Fibroblast of gingiva (primary cell): ENCODE results near the gene THRSP.
"Not testable (repeated sequence)": the region's sequence is repeated elsewhere in the genome, so short reads cannot be mapped to it uniquely, and the experiment has no call there.

ENCODE experiments used
- DNase-seq: peaks from one replicate; pipeline ENCODE4 v3.0.0-alpha.2; 2011; ENCODE audit warnings: low read depth

THRSP gene

DNA sequence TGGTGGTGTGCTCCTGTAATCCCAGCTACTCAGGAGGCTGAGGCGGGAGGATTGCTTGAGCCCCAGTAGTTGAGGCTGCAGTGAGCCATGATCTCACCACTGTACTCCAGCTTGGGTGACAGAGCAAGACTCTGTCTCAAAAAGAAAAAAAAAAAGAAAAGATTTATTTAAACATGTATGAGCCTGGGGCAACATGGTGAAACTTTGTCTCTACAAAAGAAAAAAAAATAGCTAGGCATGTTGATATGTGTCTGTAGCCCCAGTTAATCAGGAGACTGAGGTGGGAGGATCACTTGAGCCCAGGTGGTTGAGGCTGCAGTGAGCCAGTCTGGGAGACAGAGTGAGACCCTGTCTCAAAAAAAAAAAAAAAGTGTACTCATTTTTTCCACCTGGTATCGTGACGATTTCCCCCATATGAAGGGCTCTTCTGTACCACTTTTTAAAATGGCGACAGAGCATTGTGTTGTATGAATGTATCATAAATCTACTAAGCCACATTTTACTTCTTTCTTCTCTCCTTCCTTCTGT lies 24.2 kb upstream of the THRSP start:
- no peak for DNase-seq

DNA sequence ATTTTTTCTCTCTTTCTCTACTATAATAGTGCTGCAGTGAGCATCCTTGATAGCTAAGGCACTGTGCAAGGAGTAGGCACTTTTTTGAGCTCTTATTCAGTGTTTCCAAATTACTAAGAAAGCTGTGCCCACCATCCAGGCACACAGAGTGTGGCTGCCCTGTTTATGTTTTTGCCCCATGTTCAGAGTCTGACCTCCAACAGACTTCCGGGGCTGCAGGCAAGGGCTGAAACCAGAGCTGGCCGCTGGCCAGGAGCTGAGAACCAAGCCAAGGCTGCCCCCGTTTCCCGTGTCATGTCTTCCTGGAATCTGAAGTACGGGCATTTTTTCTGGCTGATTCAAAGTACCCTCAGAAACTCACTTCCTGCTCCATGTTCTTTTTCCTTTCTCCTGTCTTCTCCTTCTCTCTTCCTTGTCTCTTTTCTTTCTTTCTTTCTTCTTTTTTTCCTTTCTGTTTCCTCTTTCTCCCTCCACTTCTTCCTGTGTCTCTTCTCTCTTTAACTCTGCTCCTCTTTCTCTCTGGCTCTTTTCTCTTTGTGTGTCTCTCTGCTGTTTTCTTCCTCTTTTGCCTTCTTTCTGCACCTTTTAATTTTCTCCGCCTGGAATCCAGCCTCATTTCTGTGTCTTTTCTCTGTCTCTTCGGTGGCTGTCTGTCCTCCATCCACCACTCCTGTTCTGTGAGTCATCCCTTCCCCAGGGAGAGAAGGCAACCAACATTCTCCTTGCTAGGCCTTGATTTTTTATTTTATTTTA lies 23.6 kb upstream of the THRSP start:
- peak; percentile 80 for DNase-seq

DNA sequence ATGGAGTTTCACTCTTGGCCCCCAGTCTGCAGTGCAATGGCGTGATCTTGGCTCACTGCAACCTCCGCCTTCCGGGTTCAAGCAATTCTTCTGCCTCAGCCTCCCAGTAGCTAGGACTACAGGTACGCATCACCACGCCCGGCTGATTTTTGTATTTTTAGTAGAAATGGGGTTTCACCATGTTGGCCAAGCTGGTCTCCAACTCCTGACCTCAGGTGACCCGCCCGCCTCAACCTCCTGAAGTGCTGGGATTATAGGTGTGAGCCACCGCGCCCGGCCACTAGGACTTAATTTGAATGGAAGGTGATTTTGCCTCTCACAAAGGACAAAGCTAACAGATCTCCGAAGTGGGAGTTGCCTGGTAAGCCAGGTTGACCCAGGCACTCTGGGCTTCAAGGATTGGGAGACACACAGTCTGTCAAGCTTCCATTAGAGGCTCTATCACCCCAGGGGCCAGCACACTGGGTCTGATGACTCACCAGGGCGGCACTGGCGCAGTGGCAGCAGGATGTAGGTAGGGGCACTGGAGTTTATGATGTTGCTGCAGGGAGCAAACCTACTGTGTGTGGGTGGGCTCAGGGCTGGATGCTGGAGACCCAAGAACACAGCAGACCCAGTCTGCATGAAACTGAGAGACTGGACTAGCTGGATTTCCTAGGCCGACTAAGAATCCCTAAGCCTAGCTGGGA lies 22.8 kb upstream of the THRSP start:
- DNase-seq, result no peak

DNA sequence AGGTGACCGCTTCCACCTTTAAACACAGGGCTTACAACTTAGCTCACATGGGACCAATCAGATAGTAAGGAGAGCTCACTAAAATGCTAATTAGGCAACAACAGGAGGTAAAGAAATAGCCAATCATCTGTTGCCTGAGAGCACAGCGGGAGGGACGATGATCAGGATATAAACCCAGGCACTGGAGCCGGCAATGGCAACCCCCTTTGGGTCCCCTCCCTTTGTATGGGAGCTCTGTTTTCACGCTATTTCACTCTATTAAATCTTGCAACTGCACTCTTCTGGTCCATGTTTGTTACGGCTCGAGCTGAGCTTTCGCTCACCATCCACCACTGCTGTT lies 22.3 kb upstream of the THRSP start:
- DNase-seq, result not testable (repeated sequence)

DNA sequence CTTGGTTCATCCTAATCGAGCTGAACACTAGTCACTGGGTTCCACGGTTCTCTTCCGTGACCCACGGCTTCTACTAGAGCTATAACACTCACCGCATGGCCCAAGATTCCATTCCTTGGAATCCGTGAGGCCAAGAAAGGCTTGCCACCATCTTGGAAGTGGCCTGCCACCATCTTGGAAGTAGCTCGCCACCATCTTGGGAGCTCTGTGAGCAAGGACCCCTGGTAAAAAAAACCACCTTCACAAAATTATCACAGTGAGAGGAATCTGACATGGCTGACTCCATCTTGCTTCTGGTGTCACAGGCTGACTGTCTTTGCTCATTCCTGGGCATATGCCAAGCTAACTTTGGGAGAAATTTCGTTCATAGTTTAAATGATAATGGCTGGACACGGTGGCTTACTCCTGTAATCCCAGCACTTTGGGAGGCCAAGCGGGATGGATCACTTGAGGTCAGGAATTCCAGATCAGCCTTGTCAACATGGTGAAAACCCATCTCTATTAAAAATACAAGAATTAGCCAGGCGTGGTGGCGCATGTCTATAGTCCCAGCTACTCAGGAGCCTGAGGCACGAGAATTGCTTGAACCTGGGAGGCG lies 21.7 kb upstream of the THRSP start:
- DNase-seq, result no peak

DNA sequence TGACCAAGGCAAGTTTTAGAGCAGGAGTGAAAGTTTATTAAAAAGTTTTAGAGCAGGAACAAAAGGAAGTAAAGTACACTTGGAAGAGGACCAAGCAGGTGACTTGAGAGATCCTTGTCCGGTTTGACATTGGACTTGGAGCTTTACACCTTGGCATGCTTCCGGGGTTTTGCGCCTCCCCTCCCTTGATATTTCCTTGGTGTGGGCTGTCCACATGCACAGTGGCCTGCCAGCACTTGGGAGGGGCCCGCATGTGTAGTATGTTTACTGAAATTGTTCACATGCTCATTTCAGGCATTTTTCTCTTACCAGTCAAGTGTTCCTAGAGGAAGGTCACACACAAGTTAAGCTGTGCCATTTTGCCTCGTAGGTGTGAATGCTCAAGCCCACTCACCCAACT lies 19.0 kb upstream of the THRSP start:
- no peak for DNase-seq

DNA sequence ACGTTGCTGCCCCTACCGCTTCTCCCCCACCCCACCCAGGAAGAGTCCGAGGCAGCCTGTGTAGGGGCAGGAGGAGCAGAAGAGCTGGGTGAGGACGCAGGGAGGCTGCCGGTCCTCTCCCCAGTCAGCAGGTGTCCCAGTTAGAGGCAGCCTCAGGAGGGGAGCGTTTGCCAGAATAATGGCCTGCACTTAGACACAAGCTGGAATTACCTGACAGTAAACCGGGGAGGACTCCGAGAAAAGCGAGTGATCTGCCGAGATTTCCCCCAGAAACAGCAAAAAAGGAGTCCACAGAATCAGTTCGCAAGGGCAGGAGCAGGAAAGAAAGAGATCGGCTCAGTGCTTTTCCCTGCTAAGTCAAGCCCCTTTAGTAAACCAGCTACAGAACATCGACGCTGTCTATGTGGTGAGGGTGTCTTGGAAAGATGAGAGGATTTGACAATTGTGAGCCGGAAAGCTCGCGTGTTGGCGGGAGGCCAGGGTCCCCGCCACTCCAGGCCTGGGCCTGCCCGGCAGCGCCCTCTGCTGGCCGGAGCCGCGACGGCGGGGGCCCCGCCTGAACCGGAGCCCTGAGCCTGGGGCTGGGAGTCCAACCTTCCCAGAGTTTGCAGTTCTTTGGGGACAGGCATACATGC lies 17.7 kb upstream of the THRSP start:
- peak; percentile 52 for DNase-seq

DNA sequence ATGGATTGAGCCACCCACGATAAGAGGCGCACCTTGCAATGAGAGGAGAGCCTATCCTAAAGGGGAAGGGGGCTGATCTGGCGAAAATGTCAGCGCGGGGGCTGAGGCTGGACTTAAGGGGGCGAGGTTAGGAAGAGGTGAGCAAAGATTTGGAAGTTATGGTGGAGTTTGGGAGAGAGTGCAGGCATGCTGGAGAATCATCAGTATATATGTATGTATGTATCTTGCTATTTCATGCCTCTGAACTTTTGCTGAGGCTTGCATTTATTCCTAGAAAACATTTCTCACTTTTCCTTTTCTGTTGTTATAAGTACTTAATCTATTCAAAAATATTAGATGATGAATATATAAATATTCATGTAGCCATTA lies 17.2 kb upstream of the THRSP start:
- DNase-seq, result no peak

DNA sequence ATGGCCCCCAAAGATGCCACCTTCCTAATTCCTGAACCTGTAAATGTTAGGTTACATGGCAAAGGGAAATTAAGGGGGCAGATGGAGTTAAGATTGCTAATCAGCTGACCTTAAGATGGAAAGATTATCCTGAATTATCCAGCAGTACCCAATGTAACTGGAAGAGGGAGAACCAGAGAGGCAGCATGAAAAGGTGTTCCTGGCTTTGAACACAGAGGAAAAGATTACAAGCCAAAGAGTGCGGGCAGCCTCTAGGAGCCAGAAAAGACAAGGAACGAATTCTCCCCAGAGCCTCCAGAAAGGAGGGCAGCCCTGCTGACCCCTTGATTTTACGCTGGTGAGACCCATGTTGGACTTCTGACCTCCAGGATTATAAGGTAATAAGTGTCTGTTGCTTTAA lies 15.1 kb upstream of the THRSP start:
- no peak for DNase-seq

DNA sequence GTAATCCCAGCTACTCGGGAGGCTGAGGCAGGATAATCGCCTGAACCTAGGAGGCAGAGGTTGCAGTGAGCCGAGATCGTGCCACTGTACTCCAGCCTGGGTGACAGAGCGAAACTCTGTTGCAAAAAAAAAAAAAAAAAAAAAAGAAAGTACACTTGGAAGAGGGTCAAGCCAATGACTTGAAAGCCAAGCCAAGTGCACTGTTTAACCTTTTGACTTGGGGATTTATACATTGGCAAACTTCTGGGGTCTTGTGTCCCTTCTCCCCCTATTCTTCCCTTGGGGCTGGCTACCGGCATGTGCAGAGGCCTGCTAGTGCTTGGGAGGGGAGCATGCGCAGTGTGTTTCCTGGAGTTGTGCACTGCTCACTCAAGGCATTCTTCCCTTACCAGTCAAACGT lies 14.3 kb upstream of the THRSP start:
- DNase-seq, result no peak

DNA sequence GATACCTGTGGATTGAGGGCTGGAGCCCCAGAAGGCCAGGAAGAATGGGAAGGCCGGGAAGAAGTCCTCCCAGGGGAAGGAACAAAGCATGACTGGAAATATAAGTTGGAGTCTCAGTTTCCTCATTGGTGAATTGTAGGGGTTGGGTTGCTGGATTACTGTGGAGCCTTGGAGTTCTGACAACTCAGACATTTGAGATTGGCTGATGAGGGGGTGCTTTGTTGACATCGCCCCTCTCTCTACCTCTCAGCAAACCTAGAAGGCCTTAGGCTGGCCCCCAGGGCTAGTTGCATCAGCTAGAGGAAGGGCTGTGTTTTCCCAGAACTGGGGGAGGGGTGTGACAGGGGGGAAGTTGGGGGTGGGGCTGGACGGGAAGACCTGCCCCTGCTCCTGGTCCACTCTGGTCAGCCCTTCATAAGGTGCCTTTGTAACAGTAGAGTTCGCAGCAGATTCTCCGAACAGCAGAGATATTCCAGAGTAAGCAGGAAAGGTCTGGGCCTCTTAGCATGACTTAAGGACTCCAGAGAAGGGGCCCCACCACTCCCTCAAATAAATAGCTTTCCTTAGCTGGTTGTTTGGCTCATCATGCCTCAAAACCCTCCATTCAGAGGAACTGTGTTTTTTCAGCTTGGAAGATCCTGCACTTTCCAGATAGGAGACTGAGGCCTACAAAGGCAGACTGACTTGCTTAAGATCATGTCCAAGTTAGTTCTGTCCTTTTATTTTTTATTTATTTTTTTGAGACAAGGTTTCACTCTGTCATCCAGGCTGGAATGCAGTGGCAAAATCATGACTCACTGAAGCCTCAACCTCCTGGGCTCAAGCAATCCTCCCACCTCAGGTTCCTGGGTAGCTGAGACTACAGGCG lies 12.5 kb upstream of the THRSP start:
- DNase-seq, result peak; percentile 52

DNA sequence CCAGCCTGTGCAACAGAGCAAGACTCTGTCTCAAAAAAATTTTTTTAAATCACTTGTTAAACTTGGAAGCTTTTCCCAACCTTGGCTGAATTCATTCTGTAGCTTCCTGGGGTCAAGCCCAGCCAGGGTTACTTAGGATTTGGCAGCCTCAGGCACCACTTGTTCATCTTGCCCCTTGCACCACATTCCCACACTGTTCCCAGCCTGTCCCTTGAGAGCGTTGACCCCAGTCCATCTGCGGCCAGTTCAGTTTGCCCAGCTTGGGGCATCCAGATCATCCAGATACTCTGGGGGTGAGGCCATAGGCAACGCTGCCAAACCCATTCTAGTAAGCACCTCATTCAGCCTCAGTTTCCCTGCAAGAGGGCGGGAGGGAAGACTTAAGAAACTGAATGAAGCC lies 8.7 kb upstream of the THRSP start:
- no peak for DNase-seq

DNA sequence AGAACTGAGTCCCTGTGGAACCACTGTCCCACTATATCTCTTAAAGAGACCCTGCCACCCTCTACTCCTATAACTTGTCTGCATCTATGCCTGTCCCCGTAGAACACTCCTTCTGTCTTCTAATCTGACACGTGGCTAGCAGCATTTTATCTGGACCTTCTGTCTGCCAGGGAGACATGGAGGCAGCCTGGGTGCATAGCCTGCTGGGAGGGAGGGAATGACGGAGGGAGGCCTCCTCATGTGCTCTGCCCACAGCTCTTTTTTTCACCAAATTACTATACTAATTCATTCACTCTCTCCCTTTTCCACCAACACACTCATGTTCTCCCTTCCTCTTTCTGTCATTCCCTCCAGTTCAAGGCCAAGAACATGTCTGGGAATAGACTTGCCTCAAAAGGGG lies 7.6 kb upstream of the THRSP start:
- no peak for DNase-seq

DNA sequence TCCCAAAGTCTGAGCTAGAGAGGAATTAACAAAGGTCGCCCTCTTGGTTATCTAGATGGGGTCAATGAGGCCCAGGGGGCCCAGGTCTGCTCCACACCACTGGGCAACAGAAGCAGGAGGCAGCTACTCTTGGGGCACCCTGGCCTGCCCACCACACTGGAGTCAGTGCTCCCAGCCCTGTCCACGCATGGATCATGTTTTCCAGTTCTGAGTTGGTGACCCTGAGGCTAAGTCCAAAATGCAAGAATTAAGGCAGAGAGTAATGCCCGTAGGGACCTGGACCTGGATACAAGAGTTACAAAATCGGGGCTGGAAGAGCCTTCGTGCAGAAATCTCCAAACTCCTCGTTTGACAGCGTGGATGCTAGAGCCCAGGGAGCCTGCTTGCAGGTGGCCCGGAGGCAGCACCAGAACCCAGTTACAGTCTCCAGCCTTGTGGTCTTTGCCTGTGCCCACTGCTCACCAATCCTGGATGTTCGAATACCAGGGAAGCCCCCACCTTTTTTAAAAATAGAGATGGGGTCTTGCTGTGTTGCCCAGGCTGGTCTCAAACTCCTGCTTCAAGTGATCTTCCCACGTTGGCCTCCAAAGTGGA lies 6.1 kb upstream of the THRSP start:
- DNase-seq, result no peak

DNA sequence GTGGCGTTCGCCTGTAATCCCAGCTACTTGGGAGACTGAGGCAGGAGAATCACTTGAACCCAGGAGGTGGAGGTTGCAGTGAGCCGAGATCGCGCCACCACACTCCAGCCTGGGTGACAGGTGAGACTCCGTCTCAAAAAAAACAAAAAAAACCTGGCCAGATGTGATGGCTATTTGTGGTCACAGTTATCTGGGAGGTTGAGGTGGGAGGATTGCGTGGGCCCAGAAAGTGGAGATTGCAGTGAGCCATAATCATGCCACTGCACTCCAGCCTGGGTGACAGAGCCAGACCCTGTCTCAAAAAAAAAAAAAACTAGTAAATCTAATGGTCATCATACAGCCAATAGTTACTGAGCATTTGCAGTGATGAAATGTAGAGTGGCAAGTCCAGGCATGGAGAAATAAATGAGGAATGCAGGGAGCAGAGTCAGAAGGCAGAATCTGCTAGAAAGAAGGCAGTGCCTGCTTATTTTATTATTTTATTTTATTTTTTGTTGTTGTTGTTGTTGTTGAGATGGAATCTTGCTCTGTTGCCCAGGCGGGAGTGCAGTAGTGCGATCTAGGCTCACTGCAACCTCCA lies 3.8 kb upstream of the THRSP start:
- not testable (repeated sequence) for DNase-seq

DNA sequence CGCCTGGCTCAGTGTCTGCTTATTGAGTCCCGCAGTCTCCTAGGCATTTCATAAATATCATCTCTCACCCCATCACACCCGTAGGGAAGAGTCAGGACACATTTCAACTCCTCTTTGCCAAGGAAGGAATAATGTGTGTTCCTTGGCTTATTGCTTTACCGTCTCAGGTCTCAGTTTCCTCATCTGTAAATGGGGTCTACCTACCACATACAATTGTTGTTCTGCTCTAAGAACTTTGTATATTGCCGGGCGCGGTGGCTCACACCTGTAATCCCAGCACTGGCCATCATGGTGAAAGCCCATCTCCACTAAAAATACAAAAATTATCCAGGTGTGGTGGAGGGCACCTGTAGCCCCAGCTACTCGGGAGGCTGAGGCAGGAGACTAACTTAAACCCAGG lies 3.1 kb upstream of the THRSP start:
- no peak for DNase-seq

DNA sequence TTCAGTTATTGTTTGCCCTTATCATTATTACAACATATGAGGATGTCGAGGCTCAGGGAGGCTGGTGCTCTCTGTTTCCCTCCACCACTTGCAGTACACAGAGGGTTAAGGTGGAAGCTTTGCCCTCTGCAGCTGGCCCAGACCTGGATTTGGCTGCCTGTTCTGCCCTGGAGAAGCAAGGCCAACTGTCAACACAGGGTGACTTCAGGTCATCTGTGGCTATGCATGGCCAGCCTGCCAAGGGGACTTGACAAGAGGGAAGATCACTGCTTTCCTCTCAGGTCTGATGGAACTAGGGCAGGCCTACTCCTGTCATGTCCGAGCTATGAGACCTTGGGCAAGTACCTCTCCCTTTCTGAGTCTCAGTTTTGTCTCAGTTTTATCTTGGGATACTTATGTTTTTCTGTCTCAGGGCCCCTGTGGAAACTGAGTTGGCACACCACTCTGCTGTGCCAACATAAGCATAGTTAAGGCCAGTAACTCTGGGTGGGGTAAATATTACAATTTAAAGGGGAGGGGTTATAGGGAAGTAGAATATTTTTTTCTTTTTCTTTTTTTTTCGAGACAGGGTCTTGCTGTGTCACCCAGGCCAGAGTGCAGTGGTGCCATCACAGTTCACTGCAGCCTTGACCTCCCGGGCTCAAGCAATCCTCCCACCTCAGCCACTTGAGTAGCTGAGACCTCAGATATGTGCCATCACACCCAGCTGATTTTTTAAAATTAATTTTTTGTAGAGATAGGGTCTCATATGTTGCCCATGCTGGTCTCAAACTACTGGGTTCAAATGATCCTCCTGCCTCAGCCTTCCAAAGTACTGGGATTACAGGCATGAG lies 2.4 kb upstream of the THRSP start:
- DNase-seq, result peak; percentile 52

DNA sequence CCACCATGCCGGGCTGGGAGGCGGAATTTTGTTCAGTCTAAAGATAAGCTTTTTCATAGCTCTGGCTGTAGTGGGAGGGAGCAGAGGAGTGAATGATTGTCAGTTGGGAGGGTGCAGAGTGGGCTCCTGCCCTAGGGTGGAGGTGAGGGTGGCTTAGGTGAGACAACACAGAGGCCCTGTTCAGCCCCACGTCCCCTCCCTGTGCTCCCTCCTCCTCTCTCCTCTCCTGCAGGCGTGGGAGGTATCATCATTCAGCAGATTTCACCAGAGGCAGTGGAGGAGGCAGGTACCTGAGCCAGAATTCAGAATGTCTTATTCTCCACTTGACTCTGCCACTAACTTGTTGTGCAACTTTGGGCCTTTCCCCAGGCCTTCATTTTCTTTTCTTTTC lies 1.7 kb upstream of the THRSP start:
- no peak for DNase-seq

DNA sequence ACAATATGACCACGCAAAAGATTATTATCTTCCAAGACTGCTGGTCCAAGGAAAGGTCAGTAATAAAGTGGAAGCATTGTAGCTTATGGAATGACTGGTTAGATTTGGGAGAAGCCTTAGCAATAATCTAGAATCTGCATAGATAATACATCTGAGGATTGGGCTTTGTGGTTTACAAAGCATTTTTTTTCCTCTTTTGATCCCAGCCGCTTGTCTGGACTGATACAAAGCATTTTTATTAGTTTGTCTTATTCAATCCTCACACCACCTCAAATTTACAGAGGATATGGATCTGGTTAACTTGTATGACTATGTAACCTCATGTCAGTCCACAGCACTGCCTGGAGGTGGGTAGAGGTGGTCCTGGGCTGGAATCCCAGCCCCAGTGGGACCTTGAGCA lies 990 bp upstream of the THRSP start:
- no peak for DNase-seq

DNA sequence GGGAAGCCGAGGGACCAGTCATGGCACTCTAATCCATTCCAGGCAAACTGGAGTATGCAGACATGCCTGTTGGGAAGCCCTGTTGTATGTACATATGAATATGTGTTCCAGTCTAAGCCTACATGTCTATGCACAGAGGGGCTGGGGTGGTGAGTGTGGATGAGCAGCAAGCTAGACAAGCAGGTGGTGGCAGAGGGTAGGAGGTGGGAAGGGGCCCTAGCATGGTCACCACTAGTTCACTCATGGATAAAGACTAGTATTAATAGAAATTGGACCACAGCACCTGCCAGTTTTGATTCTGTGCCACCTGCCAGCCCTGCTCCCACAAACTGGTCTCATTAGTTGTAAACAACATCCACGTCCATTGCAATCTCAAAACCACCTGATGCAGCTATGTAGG lies 1.5 kb downstream of the THRSP start:
- DNase-seq, result no peak
